GM23338 (cell line): ENCODE data around the gene PLAC8L1. TPM values are rescaled to one million over a fixed set of nuclear protein-coding genes. Genes with fewer than 3 reads are reported as not detected.

ENCODE experiments used
- ATAC-seq: fragments of 200-7000 bp; cut with Tn5 transposase; 3 replicates; pipeline ENCODE4 v1.9.1; 2020
- DNase-seq: peaks from one replicate; pipeline ENCODE4 v3.0.0-alpha.2; 2015; ENCODE audit warnings: low spot score
- H2AFZ ChIP-seq: fragments of 200-600 bp; sonication (generic); 2 replicates; pipeline ENCODE4 v1.8.0; 2016; ENCODE audit warnings: antibody characterized with exemption, mild to moderate bottlenecking, moderate library complexity
- H3F3A ChIP-seq: fragments of 200-600 bp; sonication (generic); replicated peaks from 2 replicates; pipeline ENCODE4 v1.8.0; 2017; ENCODE audit warnings: antibody characterized with exemption, mixed run types, low read depth
- H3K27ac ChIP-seq: fragments of 200-600 bp; sonication (generic); 2 replicates; pipeline ENCODE4 v1.6.1; 2016; ENCODE audit warnings: low read depth
- H3K27me3 ChIP-seq: fragments of 200-600 bp; sonication (generic); 2 replicates; pipeline ENCODE4 v1.8.0; 2016; ENCODE audit warnings: mild to moderate bottlenecking, mixed run types, moderate library complexity; ENCODE audit not compliant: insufficient read depth
- H3K36me3 ChIP-seq: fragments of 200-600 bp; sonication (generic); 2 replicates; pipeline ENCODE4 v1.8.0; 2016; ENCODE audit warnings: mild to moderate bottlenecking; ENCODE audit not compliant: insufficient read depth
- H3K4me1 ChIP-seq: fragments of 200-600 bp; sonication (generic); 2 replicates; pipeline ENCODE4 v1.8.0; 2016; ENCODE audit warnings: mild to moderate bottlenecking, moderate library complexity; ENCODE audit not compliant: insufficient read depth
- H3K4me2 ChIP-seq: fragments of 200-600 bp; sonication (generic); 2 replicates; pipeline ENCODE4 v1.7.1; 2017; ENCODE audit warnings: mixed run types
- H3K4me3 ChIP-seq: fragments of 200-600 bp; sonication (generic); 2 replicates; pipeline ENCODE4 v1.6.1; 2016; ENCODE audit warnings: mixed run types
- H3K79me2 ChIP-seq: fragments of 200-600 bp; sonication (generic); replicated peaks from 2 replicates; pipeline ENCODE4 v1.8.0; 2017; ENCODE audit warnings: mild to moderate bottlenecking; ENCODE audit not compliant: insufficient read depth
- H3K9me2 ChIP-seq: fragments of 200-600 bp; sonication (generic); 2 replicates; pipeline ENCODE4 v1.8.0; 2017; ENCODE audit not compliant: insufficient read depth
- H4K20me1 ChIP-seq: fragments of 200-600 bp; sonication (generic); replicated peaks from 2 replicates; pipeline ENCODE4 v1.8.0; 2017; ENCODE audit warnings: mild to moderate bottlenecking; ENCODE audit not compliant: insufficient read depth
- H3K27ac Mint-ChIP-seq: 2 replicates; pipeline ENCODE4 v1.8.0; 2020; ENCODE audit warnings: inconsistent platforms, mild to moderate bottlenecking, moderate library complexity, mixed read lengths
- H3K27me3 Mint-ChIP-seq: 3 replicates; pipeline ENCODE4 v1.8.0; 2022; ENCODE audit warnings: low read depth, mild to moderate bottlenecking, moderate library complexity, mixed read lengths, inconsistent platforms; ENCODE audit not compliant: insufficient read depth, poor library complexity
- H3K36me3 Mint-ChIP-seq: 3 replicates; pipeline ENCODE4 v1.8.0; 2021; ENCODE audit warnings: low read depth, mild to moderate bottlenecking, inconsistent platforms, moderate library complexity, mixed read lengths
- H3K4me1 Mint-ChIP-seq: 3 replicates; pipeline ENCODE4 v1.8.0; 2020; ENCODE audit warnings: mild to moderate bottlenecking, inconsistent platforms, mixed read lengths
- H3K4me3 Mint-ChIP-seq: 3 replicates; pipeline ENCODE4 v1.8.0; 2021; ENCODE audit warnings: moderate library complexity, mild to moderate bottlenecking, inconsistent platforms, mixed read lengths
- H3K9me3 Mint-ChIP-seq: 3 replicates; pipeline ENCODE4 v1.8.0; 2020; ENCODE audit warnings: moderate library complexity, mild to moderate bottlenecking, inconsistent platforms, mixed read lengths
- CREB1 ChIP-seq: fragments of 250-450 bp; sonication (Bioruptor Pico); IDR thresholded peaks from 2 replicates; pipeline ENCODE4 v1.5.0; 2020; ENCODE audit warnings: low read depth, mild to moderate bottlenecking, moderate library complexity
- CTCF ChIP-seq, 2 experiments: fragments of 200-600 bp in 1 of 2; sonication (generic) in 1 of 2; conservative IDR thresholded peaks; 2 replicates each; pipeline versions ENCODE4 v1.5.1 to v1.6.1; 2016 to 2017; ENCODE audit warnings: antibody characterized with exemption in 2 of 2, low read depth in 2 of 2, mild to moderate bottlenecking in 2 of 2, moderate library complexity in 1 of 2
- ETS1 ChIP-seq: IDR thresholded peaks from 2 replicates; pipeline ENCODE4 v1.6.1; 2016; ENCODE audit warnings: antibody characterized with exemption
- EZH2 ChIP-seq: fragments of 200-600 bp; sonication (generic); IDR thresholded peaks from one replicate; pipeline ENCODE4 v1.8.0; 2017; ENCODE audit warnings: antibody characterized with exemption, mild to moderate bottlenecking, low read depth; ENCODE audit not compliant: unreplicated experiment
- EZH2phosphoT487 ChIP-seq: fragments of 200-600 bp; sonication (generic); IDR thresholded peaks from one replicate; pipeline ENCODE4 v1.8.1; 2018; ENCODE audit warnings: antibody characterized with exemption; ENCODE audit not compliant: unreplicated experiment
- JUNB ChIP-seq: IDR thresholded peaks from one replicate; pipeline ENCODE4 v1.6.1; 2016; ENCODE audit warnings: antibody characterized with exemption; ENCODE audit not compliant: unreplicated experiment
- NANOG ChIP-seq: IDR thresholded peaks from 2 replicates; pipeline ENCODE4 v1.6.1; 2016; ENCODE audit warnings: antibody characterized with exemption, borderline replicate concordance
- POLR2AphosphoS5 ChIP-seq: IDR thresholded peaks from 2 replicates; pipeline ENCODE4 v1.6.1; 2016; ENCODE audit warnings: antibody characterized with exemption, low read depth
- REST ChIP-seq: IDR thresholded peaks from one replicate; pipeline ENCODE4 v1.6.1; 2018; ENCODE audit warnings: antibody characterized with exemption; ENCODE audit not compliant: unreplicated experiment
- STAT1 ChIP-seq: IDR thresholded peaks from one replicate; pipeline ENCODE4 v1.6.1; 2016; ENCODE audit warnings: antibody characterized with exemption; ENCODE audit not compliant: unreplicated experiment
- ZNF114 ChIP-seq: fragments of 250-450 bp; sonication (Bioruptor Pico); IDR thresholded peaks from 2 replicates; pipeline ENCODE4 v1.5.0; 2020; ENCODE audit warnings: mild to moderate bottlenecking, moderate library complexity
- ZNF331 ChIP-seq: fragments of 250-450 bp; sonication (Bioruptor Pico); IDR thresholded peaks from 2 replicates; pipeline ENCODE4 v1.5.0; 2020; ENCODE audit warnings: low read depth, mild to moderate bottlenecking, moderate library complexity
- ZNF462 ChIP-seq: fragments of 250-450 bp; sonication (Bioruptor Pico); IDR thresholded peaks from 2 replicates; pipeline ENCODE4 v1.5.0; 2020; ENCODE audit warnings: mild to moderate bottlenecking, moderate library complexity
- polyA plus RNA-seq: library from polyadenylated mRNA; unstranded; fragments of >200 nt; fragmentation: Nextera tagmentation; extraction: Ambion mirVana; gene quantifications from 2 replicates; pipeline ENCODE4 v1.2.1, GENCODE V29; 2016
- total RNA-seq: library from RNA; depleted of rRNA; stranded (reverse); fragments of >200 nt; shearing (Covaris generic); gene quantifications from 2 replicates; pipeline ENCODE4 v1.2.3, GENCODE V29; 2014

The PLAC8L1 gene
- total and polyA plus RNA-seq, 2 experiments from 2014 or later = 2.0 TPM; not detected in 1

- Histone ChIP-seq H3K27me3 (peaks cover 25% of the 10 kb centered on the region), H2AFZ (no peak overlapping the region), H3K36me3 (no peaks in the 10 kb centered on the region), H3K4me1 (peaks cover 22% of the 10 kb centered on the region), H3K79me2 (no peaks in the 10 kb centered on the region), H3F3A (no peaks in the 10 kb centered on the region), H3K4me3 (no peak overlapping the region), H3K27ac (no peak overlapping the region), H4K20me1 (no peaks in the 10 kb centered on the region), H3K9me2 (no peaks in the 10 kb centered on the region), H3K4me2 (no peak overlapping the region)
- Mint-ChIP-seq H3K27me3 (peaks cover 7% of the 10 kb centered on the region), H3K36me3 (no peaks in the 10 kb centered on the region), H3K4me3 (no peak overlapping the region), H3K4me1 (peaks cover 25% of the 10 kb centered on the region), H3K9me3 (peaks cover 3% of the 10 kb centered on the region; the same call in 1 of the 3 replicates), H3K27ac (no peak overlapping the region)
- TF ChIP-seq ETS1 (no peak), EZH2 (no peak), STAT1 (no peak), CTCF (conservative IDR thresholded peaks at IDR 0.05; ENCODE audit: low read depth in 2 of 2) (no peak), REST (no peak), EZH2phosphoT487 (no peak), POLR2AphosphoS5 (no peak), NANOG (no peak), JUNB (no peak), ZNF462 (CRISPR knock-in tag) (no peak), ZNF114 (CRISPR knock-in tag) (no peak), ZNF331 (CRISPR knock-in tag) (no peak), CREB1 (CRISPR knock-in tag) (no peak)
- ATAC-seq (no peak), DNase-seq (no peak)
These were observed 35.6 kb downstream of the PLAC8L1 start for GRCh38 chr5:146069780-146070099.
